BJ (cell line): ENCODE data around the gene FOXN3. TPM values are rescaled to one million over a fixed set of nuclear protein-coding genes. Genes with fewer than 3 reads are reported as not detected.

Source experiments
- CTCF ChIA-PET: fragments of 350-600 bp; formaldehyde crosslinking; extraction: SDS; loops from one replicate; lab custom pipeline; 2021; ENCODE audit warnings: antibody characterized with exemption, inconsistent platforms; lab: Yijun Ruan, JAX
- POLR2A ChIA-PET: fragments of 300-600 bp; sonication (Branson Sonifier 250); formaldehyde crosslinking; extraction: SDS; loops from one replicate; lab custom pipeline; 2021; ENCODE audit warnings: antibody characterized with exemption; lab: Charles Lee
- DNase-seq: peaks from one replicate; pipeline ENCODE4 v3.0.0-alpha.2; 2011; ENCODE audit warnings: low read depth
- H3K27me3 ChIP-seq: 2 replicates; pipeline ENCODE4 v1.6.0; 2011; ENCODE audit warnings: low read length; ENCODE audit not compliant: control insufficient read depth, insufficient read depth
- H3K36me3 ChIP-seq: 2 replicates; pipeline ENCODE4 v1.5.1; 2011; ENCODE audit warnings: low read length; ENCODE audit not compliant: control insufficient read depth, insufficient read depth
- H3K4me3 ChIP-seq: 2 replicates; pipeline ENCODE4 v1.5.1; 2011; ENCODE audit warnings: low read depth, mild to moderate bottlenecking, control low read depth, low read length
- polyA plus RNA-seq: library from polyadenylated mRNA; depleted of rRNA; stranded (reverse); fragments of >200 nt; gene quantifications from 2 replicates; pipeline ENCODE4 v1.2.3, GENCODE V29; 2011
- TF ChIP-seq, protein P1 (sequence below): IDR thresholded peaks from 2 replicates; pipeline ENCODE4 v1.5.1; 2011; ENCODE audit warnings: low read depth, mild to moderate bottlenecking, control low read depth, inconsistent platforms, low read length, moderate library complexity; ENCODE audit not compliant: insufficient read depth

The FOXN3 gene
- polyA plus RNA-seq, 1 experiment, result 30.2 TPM

DNA sequence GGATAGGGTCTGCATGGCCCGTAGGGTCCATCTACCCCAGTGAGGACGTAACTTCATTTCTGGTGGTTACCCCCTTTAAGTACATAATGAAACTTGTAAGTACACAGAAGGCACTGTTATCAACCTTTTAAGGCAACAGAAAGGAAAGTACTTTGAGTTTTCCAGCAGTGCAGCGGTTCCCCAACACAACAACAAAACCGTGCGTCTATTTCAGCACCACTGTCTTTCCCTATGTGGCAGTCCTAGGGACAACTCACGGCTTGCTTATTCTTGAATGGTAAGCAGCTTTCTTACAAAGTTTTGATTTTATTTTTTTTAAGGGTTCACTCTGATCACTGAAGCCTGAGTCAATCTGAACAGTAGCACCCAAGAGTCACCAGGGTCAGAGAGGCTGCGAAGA, 46.3 kb downstream of the FOXN3 start:
- H3K36me3 ChIP-seq, result no peaks in the 10 kb centered on the region; the same call in 1 of the 2 replicates
- no peak for DNase-seq
- TF ChIP-seq, protein P1, sequence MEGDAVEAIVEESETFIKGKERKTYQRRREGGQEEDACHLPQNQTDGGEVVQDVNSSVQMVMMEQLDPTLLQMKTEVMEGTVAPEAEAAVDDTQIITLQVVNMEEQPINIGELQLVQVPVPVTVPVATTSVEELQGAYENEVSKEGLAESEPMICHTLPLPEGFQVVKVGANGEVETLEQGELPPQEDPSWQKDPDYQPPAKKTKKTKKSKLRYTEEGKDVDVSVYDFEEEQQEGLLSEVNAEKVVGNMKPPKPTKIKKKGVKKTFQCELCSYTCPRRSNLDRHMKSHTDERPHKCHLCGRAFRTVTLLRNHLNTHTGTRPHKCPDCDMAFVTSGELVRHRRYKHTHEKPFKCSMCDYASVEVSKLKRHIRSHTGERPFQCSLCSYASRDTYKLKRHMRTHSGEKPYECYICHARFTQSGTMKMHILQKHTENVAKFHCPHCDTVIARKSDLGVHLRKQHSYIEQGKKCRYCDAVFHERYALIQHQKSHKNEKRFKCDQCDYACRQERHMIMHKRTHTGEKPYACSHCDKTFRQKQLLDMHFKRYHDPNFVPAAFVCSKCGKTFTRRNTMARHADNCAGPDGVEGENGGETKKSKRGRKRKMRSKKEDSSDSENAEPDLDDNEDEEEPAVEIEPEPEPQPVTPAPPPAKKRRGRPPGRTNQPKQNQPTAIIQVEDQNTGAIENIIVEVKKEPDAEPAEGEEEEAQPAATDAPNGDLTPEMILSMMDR, result no peak
- H3K27me3 ChIP-seq, result no peaks in the 10 kb centered on the region
- ChIA-PET CTCF (interaction anchor here (1.3 kb wide), 1 partner anchor 9 kb away, joined by 3 read pairs; no protein-coding TSS in a partner anchor), POLR2A (no interaction called here)
- H3K4me3 ChIP-seq, result no peak overlapping the region

DNA sequence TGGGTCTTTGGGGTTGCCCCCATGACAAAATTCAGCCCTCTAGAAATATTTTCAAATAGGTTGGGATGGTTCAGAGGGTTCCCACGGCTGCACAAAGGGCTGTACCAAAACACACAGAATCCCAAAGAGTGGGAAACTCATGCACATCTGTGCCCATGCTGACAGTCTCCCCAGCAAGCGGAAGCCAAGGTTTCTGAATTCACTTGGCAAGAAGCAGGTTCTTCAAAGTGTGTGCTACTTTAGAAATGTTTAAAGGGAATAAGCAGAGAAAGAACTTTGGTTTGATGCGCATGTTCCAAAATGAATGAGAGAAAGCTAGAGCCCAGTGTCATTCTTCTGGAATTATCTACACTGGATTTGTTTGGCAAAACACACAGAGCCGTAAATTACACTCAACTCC, 46.7 kb downstream of the FOXN3 start:
- TF ChIP-seq, protein P1, result no peak
- DNase-seq, result no peak

DNA sequence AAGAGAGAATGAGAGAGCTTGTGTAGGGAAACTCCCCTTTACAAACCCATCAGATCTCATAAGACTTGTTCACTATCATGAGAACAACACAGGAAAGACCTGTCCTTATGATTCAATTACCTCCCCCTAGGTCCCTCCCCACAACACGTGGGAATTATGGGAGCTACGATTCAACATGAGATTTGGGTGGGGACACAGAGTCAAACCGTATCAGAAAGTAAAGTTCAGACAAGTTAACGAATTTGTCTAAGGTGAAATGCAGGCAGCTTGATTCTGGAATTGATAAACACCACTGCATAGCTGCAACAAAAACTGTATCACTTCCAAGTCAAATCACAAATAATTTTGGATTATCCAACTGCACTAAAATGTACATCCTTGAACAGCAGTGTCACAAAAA, 47.4 kb downstream of the FOXN3 start:
- H3K4me3 ChIP-seq, result no peak overlapping the region
- H3K27me3 ChIP-seq, result no peaks in the 10 kb centered on the region
- TF ChIP-seq, protein P1, result no peak
- ChIA-PET CTCF (interaction anchor here (0.6 to 0.7 kb wide), 2 partner anchors 12 to 493 kb away, joined by 3 read pairs; no protein-coding TSS in a partner anchor), POLR2A (no interaction called here)
- DNase-seq, result no peak
- no peaks in the 10 kb centered on the region; the same call in 1 of the 2 replicates for H3K36me3 ChIP-seq

More for the DNA sequence above, 46.7 kb downstream of the FOXN3 start:
- no peaks in the 10 kb centered on the region for H3K27me3 ChIP-seq
- POLR2A ChIA-PET, result no interaction called here
- no peaks in the 10 kb centered on the region; the same call in 1 of the 2 replicates for H3K36me3 ChIP-seq
- CTCF ChIA-PET, result interaction anchor here (1.3 kb wide), 1 partner anchor 9 kb away, joined by 3 read pairs; no protein-coding TSS in a partner anchor
- H3K4me3 ChIP-seq, result no peak overlapping the region

DNA sequence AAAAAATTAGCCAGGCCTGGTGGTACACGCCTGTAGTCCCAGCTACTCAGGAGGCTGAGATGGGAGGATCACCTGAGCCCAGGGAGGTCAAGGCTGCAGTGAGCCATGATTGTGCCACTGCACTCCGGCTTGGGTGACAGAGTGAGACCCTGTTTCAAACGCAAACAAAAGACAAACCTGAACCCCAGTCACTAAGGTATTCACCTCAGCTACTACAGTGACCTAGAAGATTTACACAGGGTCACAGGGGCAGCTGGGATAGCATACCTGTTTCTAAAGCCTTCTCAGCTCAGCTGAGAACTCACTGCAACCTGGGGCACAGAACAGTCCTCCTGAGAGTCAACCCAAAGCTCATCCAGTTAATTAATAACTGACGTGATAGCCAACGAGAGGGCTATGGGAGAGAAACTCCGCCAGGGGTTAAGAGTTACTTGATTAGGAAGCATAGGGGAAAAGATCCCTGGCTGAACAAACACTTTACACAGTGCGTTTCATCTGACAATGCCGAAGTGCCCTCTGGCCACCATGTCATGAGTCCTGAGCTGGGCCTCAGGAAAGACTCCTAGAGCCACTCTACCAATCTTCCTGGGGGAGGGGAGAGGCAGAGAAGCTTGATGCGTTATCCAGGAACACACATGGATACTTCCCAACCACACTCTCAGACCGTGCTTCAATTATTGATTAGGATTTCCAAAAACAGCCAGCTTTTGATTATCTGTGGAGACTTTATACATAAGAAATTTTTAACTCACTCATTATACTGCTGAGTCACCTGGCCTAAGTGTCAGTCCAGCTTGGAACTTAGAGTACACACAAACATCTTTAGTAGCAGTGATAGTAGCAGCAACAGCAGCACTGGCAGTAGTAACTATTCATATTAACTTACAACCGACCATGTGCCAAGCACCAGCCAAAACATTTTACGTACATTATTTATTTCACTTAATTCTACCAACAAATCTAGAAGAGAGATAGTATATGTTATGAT, 48.2 kb downstream of the FOXN3 start:
- CTCF ChIA-PET, result interaction anchor here (0.6 to 0.7 kb wide), 2 partner anchors 11 to 494 kb away, joined by 3 read pairs; no protein-coding TSS in a partner anchor
- no peak for DNase-seq
- POLR2A ChIA-PET, result no interaction called here
- Histone ChIP-seq H3K4me3 (no peak overlapping the region), H3K27me3 (no peaks in the 10 kb centered on the region), H3K36me3 (no peaks in the 10 kb centered on the region; the same call in 1 of the 2 replicates)
- TF ChIP-seq, protein P1, result no peak

DNA sequence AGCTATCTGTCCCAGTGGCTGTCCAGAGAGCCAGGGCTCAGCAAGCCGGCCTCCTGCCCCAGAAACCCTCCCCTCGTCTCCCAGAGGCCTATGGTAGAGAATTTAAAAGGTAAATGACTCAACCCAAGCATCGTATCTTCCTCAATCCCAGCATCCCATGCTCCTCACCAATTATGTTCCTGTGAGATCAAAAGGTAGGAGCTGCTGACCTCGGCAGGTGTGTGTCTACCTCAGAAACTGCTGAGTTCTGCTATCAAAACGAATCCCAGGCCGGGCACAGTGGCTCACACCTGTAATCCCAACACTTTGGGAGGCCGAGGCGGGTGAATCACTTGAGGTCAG, 49.3 kb downstream of the FOXN3 start:
- DNase-seq, result no peak
- H3K4me3 ChIP-seq, result no peak overlapping the region
- TF ChIP-seq, protein P1, result no peak
- H3K27me3 ChIP-seq, result no peaks in the 10 kb centered on the region
- POLR2A ChIA-PET, result no interaction called here
- H3K36me3 ChIP-seq, result no peaks in the 10 kb centered on the region; the same call in 1 of the 2 replicates
- CTCF ChIA-PET, result no interaction called here
